GM18526 (cell line): Measurements from ENCODE around the gene NPEPL1.

ENCODE experiments used
- POLR2A ChIP-seq: IDR thresholded peaks from 3 replicates; pipeline ENCODE4 v1.6.1; 2011; ENCODE audit not compliant: insufficient read length; ENCODE audit errors: extremely low read depth

NPEPL1 gene, protein sequence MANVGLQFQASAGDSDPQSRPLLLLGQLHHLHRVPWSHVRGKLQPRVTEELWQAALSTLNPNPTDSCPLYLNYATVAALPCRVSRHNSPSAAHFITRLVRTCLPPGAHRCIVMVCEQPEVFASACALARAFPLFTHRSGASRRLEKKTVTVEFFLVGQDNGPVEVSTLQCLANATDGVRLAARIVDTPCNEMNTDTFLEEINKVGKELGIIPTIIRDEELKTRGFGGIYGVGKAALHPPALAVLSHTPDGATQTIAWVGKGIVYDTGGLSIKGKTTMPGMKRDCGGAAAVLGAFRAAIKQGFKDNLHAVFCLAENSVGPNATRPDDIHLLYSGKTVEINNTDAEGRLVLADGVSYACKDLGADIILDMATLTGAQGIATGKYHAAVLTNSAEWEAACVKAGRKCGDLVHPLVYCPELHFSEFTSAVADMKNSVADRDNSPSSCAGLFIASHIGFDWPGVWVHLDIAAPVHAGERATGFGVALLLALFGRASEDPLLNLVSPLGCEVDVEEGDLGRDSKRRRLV

DNA sequence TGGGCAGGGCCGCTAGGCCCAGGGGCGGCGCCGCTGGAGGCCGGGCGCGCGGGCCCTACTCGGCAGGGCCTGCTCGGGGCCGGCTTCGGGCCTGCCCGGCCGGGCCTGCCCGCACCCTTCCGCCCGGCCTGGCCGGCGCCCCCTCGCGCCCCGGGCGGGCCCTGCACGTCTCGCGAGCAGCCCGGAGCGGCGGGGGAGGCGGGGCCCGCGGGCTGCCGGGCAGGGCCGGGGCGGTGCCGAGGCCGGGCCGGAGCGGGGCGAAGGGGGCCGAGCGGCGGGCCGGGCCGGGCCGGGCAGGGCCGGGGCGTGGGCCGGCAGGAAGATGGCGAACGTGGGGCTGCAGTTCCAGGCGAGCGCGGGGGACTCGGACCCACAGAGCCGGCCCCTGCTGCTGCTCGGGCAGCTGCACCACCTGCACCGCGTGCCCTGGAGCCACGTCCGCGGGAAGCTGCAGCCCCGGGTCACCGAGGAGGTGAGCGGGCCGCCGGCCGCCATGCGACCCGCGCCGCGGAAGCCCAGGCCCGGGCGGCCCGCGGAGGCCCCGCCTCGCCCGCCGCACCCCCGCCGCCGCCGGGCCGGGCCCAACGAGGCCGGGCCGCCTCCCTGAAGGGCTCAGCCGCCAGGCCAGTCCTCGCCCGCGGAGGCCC, at the start of gene NPEPL1:
Gene NPEPL1 (plus strand): TSS at position 222 of the 647 bp plus-strand sequence. CDS start 101 bp downstream, at position 323.
- TF ChIP-seq POLR2A = peak; percentile 10

DNA sequence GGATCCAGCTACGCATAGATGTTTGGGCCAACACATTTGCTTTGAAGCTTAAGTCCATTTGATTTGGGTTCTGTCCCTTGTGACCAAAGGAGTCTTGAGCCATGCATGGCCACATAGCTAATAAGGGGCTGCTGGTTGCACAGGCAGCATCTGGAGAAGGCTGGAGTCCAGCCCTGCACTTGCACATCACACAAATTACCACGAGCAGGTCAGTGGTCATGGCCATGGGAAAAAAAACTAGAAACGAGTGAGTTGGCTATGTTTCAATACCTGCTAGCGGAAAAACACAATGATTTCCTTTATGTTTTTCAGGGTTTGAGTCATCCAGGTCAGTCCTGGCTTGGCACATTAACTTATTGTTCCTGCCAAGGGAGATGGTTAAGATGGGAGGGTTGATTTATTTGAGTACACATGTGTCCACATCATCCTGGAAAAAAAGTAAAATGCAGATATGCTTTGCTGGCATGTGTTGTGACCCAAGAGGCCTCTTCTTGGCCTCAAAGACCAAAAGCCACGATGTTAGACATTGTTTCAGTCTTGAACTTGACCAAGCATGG, 47.1 kb upstream of the NPEPL1 start:
- no peak for TF ChIP-seq POLR2A

DNA sequence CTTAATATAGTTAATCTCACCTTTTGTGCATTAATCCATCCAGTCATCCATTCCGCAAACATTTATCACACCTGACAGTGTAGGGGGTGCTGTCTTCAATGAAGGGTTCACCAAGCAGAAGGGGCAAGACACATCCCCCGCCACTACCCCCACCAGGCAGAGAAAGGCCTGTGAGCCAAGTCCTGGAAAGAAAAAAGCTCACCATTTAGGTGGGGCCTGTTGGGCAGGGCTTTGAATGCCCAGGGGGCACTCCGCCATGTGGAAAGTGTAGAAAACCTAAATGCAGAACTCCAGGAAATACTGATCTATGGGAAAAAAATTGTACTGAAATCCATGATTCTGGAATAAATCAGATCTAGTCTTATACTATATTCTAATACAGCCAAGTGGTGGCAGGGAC, 46.3 kb upstream of the NPEPL1 start:
- TF ChIP-seq POLR2A = no peak

DNA sequence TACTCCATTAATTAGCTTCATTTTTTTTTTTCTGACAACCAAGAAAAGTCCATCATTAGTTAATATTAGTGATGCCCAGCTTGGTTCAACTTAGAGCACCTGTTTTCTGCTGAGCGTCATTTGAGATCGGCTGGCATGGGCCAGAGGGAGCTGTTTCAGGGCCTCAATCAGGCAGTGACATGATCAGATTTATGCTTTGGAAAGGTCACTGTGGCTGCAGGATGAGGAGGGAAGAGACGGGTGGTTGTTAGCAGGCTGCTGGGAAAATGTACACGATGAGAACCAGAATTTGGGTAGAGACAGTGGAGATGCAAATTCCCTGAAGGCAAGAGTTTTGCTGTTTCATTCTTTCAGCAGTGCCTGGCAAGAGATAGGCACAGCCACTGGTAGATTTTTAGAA, 45.9 kb upstream of the NPEPL1 start:
- TF ChIP-seq POLR2A = no peak

DNA sequence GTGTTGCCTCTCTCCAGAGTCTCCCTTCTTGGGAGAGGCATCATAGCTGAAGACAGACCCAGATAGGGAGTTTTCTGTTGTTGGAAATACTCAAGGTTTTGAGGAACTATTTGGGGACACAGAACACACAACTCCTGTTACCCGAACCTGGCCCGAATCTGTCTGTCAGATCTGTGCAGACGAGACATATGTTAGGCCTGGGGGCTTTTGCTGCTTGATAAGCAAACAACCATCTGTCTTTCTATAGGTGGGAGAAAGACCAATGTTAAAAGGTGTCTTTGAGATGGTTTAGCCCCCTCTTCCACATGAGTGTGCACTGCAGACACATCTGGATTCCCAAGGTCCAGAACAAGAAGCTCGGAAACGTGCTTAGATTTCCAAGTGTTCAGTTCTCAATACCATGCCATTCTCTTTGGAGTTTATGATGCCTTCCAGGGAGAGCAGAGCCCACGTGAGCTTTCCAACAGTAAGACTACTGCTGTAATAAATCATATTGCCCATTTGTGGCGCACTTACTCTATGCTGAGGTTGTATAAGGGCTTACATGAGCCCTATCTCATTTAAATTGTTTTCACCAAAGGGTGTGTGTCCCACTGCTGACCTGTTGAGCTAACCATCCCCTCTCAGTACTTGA, 45.3 kb upstream of the NPEPL1 start:
- TF ChIP-seq POLR2A = no peak

DNA sequence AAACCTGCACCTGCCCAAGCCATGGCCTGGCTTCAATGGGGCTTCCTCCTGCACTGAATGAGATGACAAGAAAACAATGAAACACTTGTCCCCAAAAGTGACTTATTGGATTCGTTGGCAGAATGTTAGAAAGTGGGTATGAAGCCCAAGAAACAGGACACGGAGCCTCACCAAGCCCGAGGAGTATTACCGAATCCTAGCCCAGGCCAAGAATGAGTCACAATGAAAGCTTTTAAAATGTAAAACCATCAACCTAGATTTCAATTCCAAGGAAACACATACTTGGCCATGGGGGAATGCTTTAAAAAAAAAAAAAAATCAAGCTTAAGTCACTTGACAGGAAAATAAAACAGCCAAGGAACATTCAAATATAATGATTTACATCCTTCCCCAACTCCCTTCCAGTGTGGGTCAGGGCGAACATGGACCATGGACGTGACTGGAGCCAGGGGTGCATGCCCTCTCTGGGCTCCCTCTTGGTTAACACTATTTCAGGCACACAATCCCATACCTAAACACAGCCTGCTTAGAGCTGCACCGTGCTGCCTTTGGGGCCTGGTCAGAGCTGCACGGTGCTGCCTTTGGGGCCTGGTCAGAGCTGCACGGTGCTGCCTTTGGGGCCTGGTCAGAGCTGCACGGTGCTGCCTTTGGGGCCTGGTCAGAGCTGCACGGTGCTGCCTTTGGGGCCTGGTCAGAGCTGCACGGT, 44.7 kb upstream of the NPEPL1 start:
- TF ChIP-seq POLR2A = no peak

DNA sequence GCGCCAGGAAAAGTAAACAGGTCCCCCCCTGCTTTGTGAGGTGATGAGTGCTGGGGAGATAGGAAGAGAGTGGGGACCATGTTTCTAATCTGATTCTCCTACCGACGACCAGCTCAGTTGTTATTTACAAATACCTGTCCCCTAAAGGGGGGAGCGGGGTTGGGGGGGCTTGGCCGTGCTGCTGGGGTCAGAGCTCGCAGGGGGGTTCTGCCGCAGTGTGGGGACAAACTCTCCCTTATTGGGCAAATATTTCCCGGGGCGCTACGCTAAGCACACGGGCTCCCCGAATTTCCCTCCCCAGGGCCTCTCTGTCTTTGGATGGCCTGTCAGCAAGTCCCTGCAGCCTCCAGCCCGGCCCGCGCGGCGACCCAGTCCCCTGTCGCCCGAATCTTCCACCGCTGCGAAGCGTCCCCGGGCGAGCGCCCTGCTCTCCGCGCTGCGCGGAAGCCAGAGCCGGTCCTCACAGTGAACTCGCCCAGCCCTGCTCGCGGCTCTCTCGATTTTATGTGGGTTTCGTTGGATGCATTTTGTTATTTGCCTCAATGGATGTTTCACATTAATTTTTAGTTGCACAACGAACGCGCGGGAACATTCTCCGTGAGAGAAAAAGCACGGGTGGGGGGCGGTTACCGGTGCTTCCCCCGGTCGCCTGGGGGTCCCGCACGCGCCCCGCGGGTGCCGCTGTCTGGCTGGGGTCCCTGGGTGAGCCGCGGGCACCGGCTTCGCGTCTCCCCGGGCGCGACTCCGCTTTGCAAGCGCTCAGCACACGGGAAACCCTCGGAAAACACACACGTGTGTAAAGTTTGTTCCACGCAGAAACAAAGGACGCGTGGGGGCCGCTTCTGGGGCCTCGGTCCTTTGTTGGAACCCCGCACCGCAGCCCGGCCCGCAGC, 43.1 kb upstream of the NPEPL1 start:
- no peak for TF ChIP-seq POLR2A

DNA sequence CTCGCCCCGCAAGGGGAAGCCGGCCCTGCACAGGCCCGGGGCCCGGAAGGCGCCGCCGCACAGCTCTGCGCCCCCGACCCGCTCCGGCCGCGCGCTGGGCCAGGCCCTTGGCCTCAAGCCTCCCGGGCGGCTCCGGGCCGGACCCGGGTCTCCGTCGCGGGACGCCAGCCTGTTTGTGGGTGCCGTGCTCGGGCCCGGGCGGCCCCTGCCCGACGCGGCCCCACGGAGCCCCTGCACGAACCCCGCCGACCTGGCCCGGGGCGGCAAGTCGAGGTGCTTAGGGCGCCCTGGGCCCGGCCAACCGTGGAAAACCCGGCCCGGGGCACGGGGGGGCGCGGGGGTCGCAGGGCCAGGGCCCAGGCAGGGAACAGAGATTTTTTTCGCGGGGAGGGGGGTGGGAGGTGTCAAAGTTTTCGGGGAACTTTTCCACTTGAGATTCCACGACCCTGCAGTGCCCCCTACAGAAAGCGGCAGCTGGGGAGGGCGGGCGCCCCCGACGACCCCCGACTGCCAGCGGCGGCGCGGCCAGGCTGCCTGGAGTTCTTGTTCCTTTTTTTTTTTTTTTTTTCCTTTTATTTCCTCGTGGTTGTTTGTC, 42.3 kb upstream of the NPEPL1 start:
- no peak for TF ChIP-seq POLR2A

DNA sequence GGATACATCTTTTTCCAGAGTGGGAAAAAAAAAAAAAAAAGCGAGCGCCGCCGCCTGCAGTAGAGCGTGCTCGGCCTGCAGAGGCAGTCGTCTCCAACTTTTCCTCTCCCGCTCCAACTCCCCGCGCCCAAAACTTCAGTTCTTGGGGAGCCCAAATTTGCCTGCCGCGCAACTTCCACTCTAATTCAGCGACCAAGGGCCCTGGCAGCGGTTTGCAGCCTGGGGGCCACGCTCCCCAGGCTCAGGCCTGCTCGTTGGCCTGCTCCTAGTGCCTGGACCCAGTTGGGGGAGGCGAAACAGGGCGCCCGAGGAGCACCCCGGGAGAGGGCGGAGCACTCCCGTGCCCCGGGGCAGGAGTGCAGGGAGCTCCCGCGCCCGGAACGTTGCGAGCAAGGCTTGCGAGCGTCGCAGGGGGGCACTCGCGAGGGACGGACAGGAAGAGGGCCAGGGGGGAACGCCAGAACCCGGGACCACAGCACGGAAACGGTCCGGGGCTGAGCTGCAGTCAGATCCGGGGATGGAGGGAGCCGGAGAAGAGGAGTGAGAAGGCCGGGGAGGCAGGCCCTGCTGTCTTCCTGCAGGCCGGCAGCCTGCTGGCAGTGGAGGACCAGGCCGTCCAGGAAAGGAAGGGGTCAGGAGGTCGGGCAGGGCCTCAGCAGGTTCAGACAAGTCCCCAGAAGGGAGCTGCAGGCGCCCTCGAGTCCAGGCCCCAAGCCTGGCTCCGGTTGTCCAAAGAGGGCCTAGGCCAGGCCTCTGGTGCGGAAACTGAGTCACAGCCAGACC, 41.6 kb upstream of the NPEPL1 start, which contains the start of gene STX16:
Gene STX16 (plus strand): TSS at position 508 of the 783 bp plus-strand sequence. CDS start 724 bp downstream, outside the sequence.
- peak; percentile 67 for TF ChIP-seq POLR2A

DNA sequence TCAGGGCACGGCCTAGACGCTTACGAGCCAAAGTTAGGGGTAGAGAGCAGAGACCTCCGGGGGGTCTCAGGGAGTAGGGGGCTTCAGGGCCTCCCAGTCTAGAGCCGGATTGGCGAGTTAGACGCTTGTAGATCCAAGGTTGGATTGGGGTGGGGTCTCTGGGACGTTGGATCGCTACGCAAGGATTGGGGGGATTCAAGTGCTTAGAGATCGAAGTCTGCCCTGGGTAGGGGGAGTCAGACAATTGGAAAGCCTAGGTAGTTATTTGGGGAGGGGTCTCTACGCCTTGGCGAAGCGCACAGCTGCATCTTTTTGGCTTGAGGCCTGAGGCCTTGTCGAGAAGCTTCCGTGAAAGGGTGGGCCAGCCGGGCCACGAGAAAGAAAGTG, 41.0 kb upstream of the NPEPL1 start:
- no peak for TF ChIP-seq POLR2A

DNA sequence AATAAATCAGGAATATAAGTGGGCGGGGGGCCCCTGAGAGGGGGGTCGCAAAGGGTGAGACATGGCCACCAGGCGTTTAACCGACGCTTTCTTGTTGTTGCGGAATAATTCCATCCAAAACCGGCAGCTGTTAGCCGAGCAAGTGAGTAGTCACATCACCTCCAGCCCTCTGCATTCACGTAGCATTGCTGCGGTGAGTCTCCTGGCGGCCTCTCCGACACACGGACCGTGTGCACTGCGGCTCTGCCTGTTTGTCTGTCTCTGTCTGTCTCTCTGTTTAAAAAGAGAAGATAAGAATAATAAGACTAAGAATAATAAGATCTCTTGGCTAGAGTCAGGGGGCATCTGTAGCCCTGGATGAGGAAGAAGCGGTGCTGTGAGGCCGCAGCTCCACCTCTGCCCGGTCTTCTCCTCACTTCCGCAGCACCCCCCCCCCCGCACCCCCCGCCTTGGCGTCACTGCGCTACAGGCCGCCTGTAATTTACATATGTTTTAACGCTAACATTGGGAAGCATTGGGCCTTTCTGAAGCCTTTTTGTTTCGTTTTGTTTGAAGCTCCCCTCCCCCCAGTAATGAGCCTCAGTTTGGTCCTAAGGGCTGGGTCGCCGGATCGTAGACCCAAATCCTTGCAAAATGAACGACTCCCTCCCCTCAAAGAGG, 40.5 kb upstream of the NPEPL1 start:
- peak; percentile 43 for TF ChIP-seq POLR2A

DNA sequence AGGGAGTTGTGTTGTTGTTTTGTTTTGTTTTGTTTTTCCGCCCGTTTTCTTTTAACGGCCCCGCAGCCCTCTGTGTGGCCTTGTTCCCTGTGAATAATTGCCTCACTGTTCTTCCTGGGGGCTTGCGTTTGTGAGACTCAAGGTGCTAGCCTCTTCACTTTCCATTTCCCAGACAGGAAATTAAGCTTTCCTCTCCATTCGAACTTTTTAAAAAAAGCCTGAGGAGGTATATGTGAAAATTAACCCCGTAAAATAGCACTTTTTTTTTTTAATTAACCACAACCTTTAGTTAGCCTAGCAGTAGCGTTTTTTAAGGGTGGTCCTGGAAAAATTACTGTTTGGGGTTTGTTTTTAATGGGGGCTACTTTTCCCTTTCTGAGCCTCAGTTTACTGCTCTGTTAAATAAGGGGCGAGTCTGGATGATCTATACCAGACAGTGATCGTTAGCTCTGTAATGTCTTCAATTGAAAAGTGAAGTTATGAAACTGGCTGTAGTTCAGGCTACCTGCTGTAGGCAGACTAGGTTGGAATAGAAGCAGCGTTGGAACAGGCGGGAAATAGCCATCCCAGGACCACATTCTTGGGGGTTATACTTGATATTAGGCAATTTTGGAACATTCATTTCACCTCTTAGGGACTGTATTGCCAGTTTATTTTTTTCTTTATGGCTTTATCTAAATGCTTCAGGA, 39.9 kb upstream of the NPEPL1 start:
- TF ChIP-seq POLR2A = no peak
